ENCODE measurements around the gene SYT8.

DNA sequence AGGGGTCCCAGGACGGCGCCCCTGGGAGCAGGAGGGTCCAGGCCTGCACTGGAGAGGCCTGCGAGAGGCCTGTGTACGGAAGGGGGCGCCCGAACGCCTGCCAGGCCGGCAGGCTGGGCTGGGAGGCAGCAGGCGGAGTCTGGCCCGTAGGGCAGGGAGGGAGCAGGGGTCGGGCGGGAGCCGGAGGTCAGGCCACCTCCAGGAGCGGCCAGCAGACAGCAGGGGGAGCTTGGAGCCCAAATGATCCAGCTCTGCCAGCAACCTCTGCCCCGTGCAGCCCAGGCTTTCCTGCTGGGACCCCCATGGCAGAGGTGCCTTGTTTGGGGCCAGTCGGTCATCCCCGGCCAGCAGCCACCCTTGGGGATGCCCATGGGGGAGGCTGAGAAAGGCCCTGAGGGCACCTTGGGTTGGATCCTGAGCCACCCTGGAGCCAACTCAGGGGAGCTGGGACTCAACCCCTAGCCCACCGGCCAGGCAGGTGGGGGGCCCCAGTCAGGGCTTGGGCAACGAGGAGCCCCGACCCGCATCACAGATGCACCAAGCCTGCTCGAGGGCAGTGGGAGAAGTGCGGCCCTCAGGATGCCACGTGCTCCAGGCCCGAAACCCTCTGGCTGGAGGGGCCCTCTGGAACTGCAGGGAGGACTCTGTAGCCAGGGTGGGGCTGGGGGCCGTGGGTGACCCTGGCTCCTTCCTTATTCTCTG, 9.6 kb upstream of the SYT8 start:
- TF ChIP-seq, protein P1, sequence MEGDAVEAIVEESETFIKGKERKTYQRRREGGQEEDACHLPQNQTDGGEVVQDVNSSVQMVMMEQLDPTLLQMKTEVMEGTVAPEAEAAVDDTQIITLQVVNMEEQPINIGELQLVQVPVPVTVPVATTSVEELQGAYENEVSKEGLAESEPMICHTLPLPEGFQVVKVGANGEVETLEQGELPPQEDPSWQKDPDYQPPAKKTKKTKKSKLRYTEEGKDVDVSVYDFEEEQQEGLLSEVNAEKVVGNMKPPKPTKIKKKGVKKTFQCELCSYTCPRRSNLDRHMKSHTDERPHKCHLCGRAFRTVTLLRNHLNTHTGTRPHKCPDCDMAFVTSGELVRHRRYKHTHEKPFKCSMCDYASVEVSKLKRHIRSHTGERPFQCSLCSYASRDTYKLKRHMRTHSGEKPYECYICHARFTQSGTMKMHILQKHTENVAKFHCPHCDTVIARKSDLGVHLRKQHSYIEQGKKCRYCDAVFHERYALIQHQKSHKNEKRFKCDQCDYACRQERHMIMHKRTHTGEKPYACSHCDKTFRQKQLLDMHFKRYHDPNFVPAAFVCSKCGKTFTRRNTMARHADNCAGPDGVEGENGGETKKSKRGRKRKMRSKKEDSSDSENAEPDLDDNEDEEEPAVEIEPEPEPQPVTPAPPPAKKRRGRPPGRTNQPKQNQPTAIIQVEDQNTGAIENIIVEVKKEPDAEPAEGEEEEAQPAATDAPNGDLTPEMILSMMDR (conservative IDR thresholded peaks at IDR 0.05; ENCODE audit: low read length) = peak; percentile 76
- TF ChIP-seq EZH2phosphoT487 (IDR thresholded peaks at IDR 0.05; ENCODE audit: borderline replicate concordance, low read depth, low read length) = no peak
